Activated B cell treated with CpG ODN at 0.5 μM for 24 hours (primary cell): ENCODE data around the gene GHRHR. TPM values are rescaled to one million over a fixed set of nuclear protein-coding genes. Genes with fewer than 3 reads are reported as not detected.

Source experiments
- ATAC-seq: fragments of 200-7000 bp; cut with Tn5 transposase; one replicate; pipeline ENCODE4 v1.10.0; 2021; ENCODE audit warnings: low read depth, mild to moderate bottlenecking, moderate library complexity
- CTCF ChIA-PET: fragments of 350-600 bp; sonication (Branson Sonifier 250); formaldehyde crosslinking; loops from one replicate; lab custom pipeline; 2021; ENCODE audit warnings: antibody characterized with exemption; lab: Charles Lee
- POLR2A ChIA-PET: fragments of 350-600 bp; sonication (Branson Sonifier 250); formaldehyde crosslinking; loops from one replicate; lab custom pipeline; 2021; ENCODE audit warnings: antibody characterized with exemption; lab: Charles Lee
- DNase-seq: peaks from one replicate; pipeline ENCODE4 v3.0.0; 2022
- H3K27ac Mint-ChIP-seq: one replicate; pipeline ENCODE4 v1.8.0; 2020; ENCODE audit warnings: mixed read lengths
- H3K27me3 Mint-ChIP-seq: one replicate; pipeline ENCODE4 v1.8.0; 2021; ENCODE audit warnings: mixed read lengths
- H3K36me3 Mint-ChIP-seq: one replicate; pipeline ENCODE4 v1.8.0; 2021; ENCODE audit warnings: low read depth, mixed read lengths
- H3K4me1 Mint-ChIP-seq: one replicate; pipeline ENCODE4 v1.8.0; 2021; ENCODE audit warnings: mixed read lengths
- H3K4me3 Mint-ChIP-seq: one replicate; pipeline ENCODE4 v1.8.0; 2020; ENCODE audit warnings: mild to moderate bottlenecking, mixed read lengths
- H3K9me3 Mint-ChIP-seq: one replicate; pipeline ENCODE4 v1.8.0; 2020; ENCODE audit warnings: mixed read lengths
- intact Hi-C: fragments of 100-400 bp; cut with micrococcal nuclease; formaldehyde crosslinking; loops from one replicate; pipeline ENCODE4 v1.15.1; 2024
- total RNA-seq: library from RNA; stranded (reverse); gene quantifications from 2 replicates; pipeline ENCODE4 v1.2.3, GENCODE V29; 2022
- TF ChIP-seq, protein P1 (sequence below): fragments of 200-600 bp; IDR thresholded peaks from one replicate; pipeline ENCODE4 v1.8.0; 2022; ENCODE audit warnings: antibody characterized with exemption, mild to moderate bottlenecking

Gene GHRHR
- total RNA-seq, 1 donor from 2014 or later = not detected

DNA sequence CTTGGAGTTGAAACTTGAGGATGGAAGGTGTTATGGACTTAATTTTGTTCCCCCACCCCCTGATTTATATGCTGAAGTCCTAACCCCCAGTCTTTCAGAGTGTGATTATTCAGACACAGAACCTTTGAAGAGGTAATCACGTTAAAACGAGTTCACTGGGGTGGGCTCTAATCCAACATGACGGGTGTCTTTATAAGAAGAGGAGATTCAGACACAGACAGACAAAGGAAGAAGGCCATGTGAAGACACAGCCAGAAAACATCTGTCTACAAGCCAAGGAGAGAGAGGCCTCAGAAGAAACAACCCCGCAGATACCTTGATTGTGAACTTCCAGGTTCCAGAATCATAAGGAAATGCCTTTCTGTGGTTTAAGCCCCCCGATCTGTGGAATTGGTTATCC, 37.0 kb downstream of the GHRHR start:
- DNase-seq (no peak), ATAC-seq (no peak)
- H3K4me1 Mint-ChIP-seq = no peaks in the 10 kb centered on the region
- H3K27me3 Mint-ChIP-seq = no peaks in the 10 kb centered on the region
- CTCF ChIA-PET = no interaction called here
- TF ChIP-seq, protein P1, sequence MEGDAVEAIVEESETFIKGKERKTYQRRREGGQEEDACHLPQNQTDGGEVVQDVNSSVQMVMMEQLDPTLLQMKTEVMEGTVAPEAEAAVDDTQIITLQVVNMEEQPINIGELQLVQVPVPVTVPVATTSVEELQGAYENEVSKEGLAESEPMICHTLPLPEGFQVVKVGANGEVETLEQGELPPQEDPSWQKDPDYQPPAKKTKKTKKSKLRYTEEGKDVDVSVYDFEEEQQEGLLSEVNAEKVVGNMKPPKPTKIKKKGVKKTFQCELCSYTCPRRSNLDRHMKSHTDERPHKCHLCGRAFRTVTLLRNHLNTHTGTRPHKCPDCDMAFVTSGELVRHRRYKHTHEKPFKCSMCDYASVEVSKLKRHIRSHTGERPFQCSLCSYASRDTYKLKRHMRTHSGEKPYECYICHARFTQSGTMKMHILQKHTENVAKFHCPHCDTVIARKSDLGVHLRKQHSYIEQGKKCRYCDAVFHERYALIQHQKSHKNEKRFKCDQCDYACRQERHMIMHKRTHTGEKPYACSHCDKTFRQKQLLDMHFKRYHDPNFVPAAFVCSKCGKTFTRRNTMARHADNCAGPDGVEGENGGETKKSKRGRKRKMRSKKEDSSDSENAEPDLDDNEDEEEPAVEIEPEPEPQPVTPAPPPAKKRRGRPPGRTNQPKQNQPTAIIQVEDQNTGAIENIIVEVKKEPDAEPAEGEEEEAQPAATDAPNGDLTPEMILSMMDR = no peak
- H3K9me3 Mint-ChIP-seq = no peaks in the 10 kb centered on the region
- no peak overlapping the region for H3K27ac Mint-ChIP-seq
- POLR2A ChIA-PET = no interaction called here
- no peak overlapping the region for H3K4me3 Mint-ChIP-seq
- H3K36me3 Mint-ChIP-seq = no peaks in the 10 kb centered on the region
- intact Hi-C loops = no loop called here

DNA sequence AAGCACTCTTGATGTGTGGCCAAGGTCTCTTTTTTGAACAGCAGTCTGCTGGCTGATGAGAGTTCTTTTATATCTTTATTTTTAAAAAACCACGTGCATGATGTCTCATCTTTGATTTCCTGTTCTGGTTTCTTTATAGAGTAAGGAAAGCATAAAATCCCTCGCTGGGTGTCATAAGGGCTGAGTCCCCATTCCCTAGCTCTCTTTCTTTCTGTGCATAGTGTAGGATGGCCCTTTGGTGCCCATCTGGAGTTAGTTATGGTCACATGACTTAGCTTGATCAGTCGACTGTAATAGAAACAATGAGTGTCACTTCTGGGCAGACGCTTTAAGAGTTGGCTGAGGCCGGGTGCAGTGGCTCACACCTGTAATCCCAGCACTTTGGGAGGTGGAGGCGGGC, 38.5 kb downstream of the GHRHR start:
- no peaks in the 10 kb centered on the region for H3K9me3 Mint-ChIP-seq
- H3K4me1 Mint-ChIP-seq = no peaks in the 10 kb centered on the region
- ATAC-seq = no peak
- no peak for DNase-seq
- TF ChIP-seq, protein P1 = no peak
- no peak overlapping the region for H3K27ac Mint-ChIP-seq
- no peaks in the 10 kb centered on the region for H3K27me3 Mint-ChIP-seq
- H3K4me3 Mint-ChIP-seq = no peak overlapping the region
- ChIA-PET CTCF (interaction anchor here (0.8 kb wide), 1 partner anchor 64 kb away, joined by 3 read pairs; no protein-coding TSS in a partner anchor), POLR2A (no interaction called here)
- intact Hi-C loops = no loop called here
- no peaks in the 10 kb centered on the region for H3K36me3 Mint-ChIP-seq

- H3K9me3 Mint-ChIP-seq = no peaks in the 10 kb centered on the region
- no peaks in the 10 kb centered on the region for H3K4me1 Mint-ChIP-seq
- CTCF ChIA-PET = no interaction called here
- DNase-seq (no peak), ATAC-seq (no peak)
- no peaks in the 10 kb centered on the region for H3K36me3 Mint-ChIP-seq
- no peak overlapping the region for H3K4me3 Mint-ChIP-seq
- H3K27me3 Mint-ChIP-seq = no peaks in the 10 kb centered on the region
- POLR2A ChIA-PET = no interaction called here
- intact Hi-C loops = no loop called here
- no peak overlapping the region for H3K27ac Mint-ChIP-seq
- TF ChIP-seq, protein P1 = no peak
Observed at GRCh38 chr7:31003097-31003496, 39.3 kb downstream of the GHRHR start.

DNA sequence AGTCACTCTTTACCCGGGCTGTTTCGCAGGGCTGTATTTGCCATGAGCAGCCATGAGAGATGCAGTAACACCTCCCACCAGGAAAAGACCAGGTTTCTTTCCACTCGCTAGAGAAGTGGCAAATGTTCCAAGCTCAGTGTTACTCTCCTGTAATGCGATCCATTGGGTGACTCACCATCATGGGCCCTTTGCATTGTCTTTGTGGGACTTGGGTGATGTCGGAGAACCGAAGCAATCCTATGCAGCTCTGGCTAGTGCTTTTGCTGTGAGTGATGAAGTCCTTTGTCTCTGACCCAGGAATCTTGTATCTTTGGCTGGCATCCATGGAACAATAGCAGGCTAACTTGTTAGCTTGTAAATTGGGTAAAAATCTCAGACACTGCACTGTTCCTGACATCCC, 40.0 kb downstream of the GHRHR start:
- peaks cover 2% of the 10 kb centered on the region for H3K27me3 Mint-ChIP-seq
- TF ChIP-seq, protein P1 = no peak
- no peaks in the 10 kb centered on the region for H3K4me1 Mint-ChIP-seq
- no peaks in the 10 kb centered on the region for H3K36me3 Mint-ChIP-seq
- no peak overlapping the region for H3K4me3 Mint-ChIP-seq
- H3K27ac Mint-ChIP-seq = no peak overlapping the region
- no peaks in the 10 kb centered on the region for H3K9me3 Mint-ChIP-seq
- DNase-seq = no peak
- CTCF ChIA-PET = no interaction called here
- no peak for ATAC-seq
- intact Hi-C loops = no loop called here
- POLR2A ChIA-PET = no interaction called here

DNA sequence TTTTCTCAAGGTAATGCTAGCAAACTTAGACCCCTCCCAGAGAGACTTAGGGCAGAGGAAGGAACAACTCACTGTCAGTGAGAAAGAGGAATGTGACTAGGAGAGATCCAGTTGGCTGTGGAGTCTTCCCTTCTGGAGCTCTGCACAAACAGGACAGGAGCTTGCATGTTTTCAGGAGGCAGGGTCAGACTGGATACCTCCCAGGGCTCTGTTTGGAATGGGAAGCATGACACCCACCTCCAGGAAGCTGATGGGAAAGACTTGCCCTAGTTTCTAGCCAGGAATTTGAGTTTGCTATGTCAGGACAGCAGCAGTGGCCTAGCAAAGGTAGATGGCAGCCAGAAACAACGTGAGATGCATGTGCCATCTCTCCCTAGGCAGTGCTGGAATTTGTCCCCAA, 40.6 kb downstream of the GHRHR start:
- ChIA-PET CTCF (no interaction called here), POLR2A (no interaction called here)
- intact Hi-C loops = no loop called here
- Mint-ChIP-seq H3K27me3 (peaks cover 2% of the 10 kb centered on the region), H3K4me1 (no peaks in the 10 kb centered on the region), H3K9me3 (no peaks in the 10 kb centered on the region), H3K4me3 (no peak overlapping the region), H3K36me3 (no peaks in the 10 kb centered on the region), H3K27ac (no peak overlapping the region)
- TF ChIP-seq, protein P1 = no peak
- ATAC-seq (no peak), DNase-seq (no peak)
